Lower leg skin (tissue), 4 donors: ENCODE measurements around the gene CDH23. TPM values are rescaled to one million over a fixed set of nuclear protein-coding genes. Genes with fewer than 3 reads are reported as not detected.

ENCODE experiments used
- DNase-seq, 2 donors: peaks; one replicate each; pipeline ENCODE4 v3.0.0-alpha.2; 2019; ENCODE audit warnings: low spot score in 2 of 2
- H3K4me3 ChIP-seq: fragments of 200-600 bp; sonication (generic); 2 replicates; pipeline ENCODE4 v1.5.1; 2017; ENCODE audit warnings: mild to moderate bottlenecking, low read depth; ENCODE audit not compliant: poor library complexity, severe bottlenecking
- CTCF ChIP-seq, 3 donors: fragments of 450-650 bp; IDR thresholded peaks; one replicate each; pipeline ENCODE4 v1.5.1; 2016; ENCODE audit warnings: antibody characterized with exemption in 3 of 3, mild to moderate bottlenecking in 3 of 3, moderate library complexity in 2 of 3
- POLR2A ChIP-seq, 2 donors: fragments of 450-650 bp; IDR thresholded peaks; one replicate each; pipeline ENCODE4 v1.6.1; 2016 to 2017; ENCODE audit warnings: antibody characterized with exemption in 2 of 2, mild to moderate bottlenecking in 1 of 2, moderate library complexity in 1 of 2
- WGBS, 2 donors: methylation state at CpG; one replicate each; pipeline ENCODE4 v1.1.5; 2018; 5-methylcytosine and 5-hydroxymethylcytosine counted together
- intact Hi-C: fragments of 100-400 bp; cut with DNase I; formaldehyde crosslinking; loops from one replicate; pipeline ENCODE4 v1.15.0; 2023; ENCODE audit warnings: low total_unique reads
- total RNA-seq, 4 donors: library from RNA; depleted of rRNA; stranded (reverse); fragments of >200 nt; gene quantifications; one replicate each; pipeline ENCODE4 v1.1.0, GENCODE V29; 2016

CDH23 gene
- total RNA-seq, 4 donors from 2014 or later: 1.7 to 9.2 (median 2.6) TPM

- peak; percentile 86 to 98 for DNase-seq
- TF ChIP-seq CTCF (IDR thresholded peaks at IDR 0.05) (no peak), POLR2A (IDR thresholded peaks at IDR 0.05) (no peak)
- peak within 1 kb of the TSS; percentile 61 for H3K4me3 ChIP-seq
- WGBS, 2 donors: 0 to 1% methylated on average over 16 to 18 of the region's 55 CpGs
- intact Hi-C loops: loop anchor here (10.0 kb wide), 1 partner anchor 49 kb away; no protein-coding TSS in a partner anchor
Measured at GRCh38 chr10:71773221-71773971, 376.7 kb downstream of the CDH23 start, which contains the start of gene VSIR. Gene VSIR (minus strand): TSS chr10:71773520. CDS start chr10:71773439, 81 bp downstream.

- TF ChIP-seq POLR2A (IDR thresholded peaks at IDR 0.05) (no peak), CTCF (IDR thresholded peaks at IDR 0.05) (no peak)
- intact Hi-C loops: loop anchor here (10.0 kb wide), 1 partner anchor 50 kb away; no protein-coding TSS in a partner anchor
- WGBS, 2 donors: 50 to 94% methylated on average over 2 to 3 of the region's 3 CpGs
- H3K4me3 ChIP-seq: no peak overlapping the region
- no peak for DNase-seq
Measured at GRCh38 chr10:71774916-71775702, 378.4 kb downstream of the CDH23 start.

- WGBS, 2 donors: 52 to 68% methylated on average over 2 of the region's 2 CpGs
- DNase-seq: no peak
- intact Hi-C loops: loop anchor here (10.0 kb wide), 1 partner anchor 52 kb away; no protein-coding TSS in a partner anchor
- H3K4me3 ChIP-seq: no peak overlapping the region
- no peak for TF ChIP-seq POLR2A (IDR thresholded peaks at IDR 0.05)
- TF ChIP-seq CTCF (IDR thresholded peaks at IDR 0.05): no peak
Measured at GRCh38 chr10:71776481-71776925, 379.8 kb downstream of the CDH23 start.

GRCh38 chr10:71777213-71777985 lies 380.7 kb downstream of the CDH23 start:
- TF ChIP-seq POLR2A (IDR thresholded peaks at IDR 0.05) (no peak), CTCF (IDR thresholded peaks at IDR 0.05) (no peak)
- no peak for DNase-seq
- WGBS, 2 donors: 94 to 96% methylated on average over 17 of the region's 17 CpGs
- intact Hi-C loops: loop anchor here (10.0 kb wide), 1 partner anchor 53 kb away; no protein-coding TSS in a partner anchor
- no peak overlapping the region for H3K4me3 ChIP-seq

- intact Hi-C loops: loop anchor here (10.0 kb wide), 1 partner anchor 53 kb away; no protein-coding TSS in a partner anchor
- 79 to 86% methylated on average over 11 of the region's 11 CpGs for WGBS, 2 donors
Measured at GRCh38 chr10:71778071-71778825, 381.5 kb downstream of the CDH23 start.

More at GRCh38 chr10:71778071-71778825, 381.5 kb downstream of the CDH23 start:
- H3K4me3 ChIP-seq: no peak overlapping the region
- DNase-seq: no peak
- TF ChIP-seq POLR2A (IDR thresholded peaks at IDR 0.05) (no peak), CTCF (IDR thresholded peaks at IDR 0.05) (no peak)
